ENCODE measurements around the gene ADAP1. TPM values are rescaled to one million over a fixed set of nuclear protein-coding genes. Genes with fewer than 3 reads are reported as not detected.

Gene ADAP1
- total RNA-seq, 1 experiment from 2014 or later, result 6.2 TPM

DNA sequence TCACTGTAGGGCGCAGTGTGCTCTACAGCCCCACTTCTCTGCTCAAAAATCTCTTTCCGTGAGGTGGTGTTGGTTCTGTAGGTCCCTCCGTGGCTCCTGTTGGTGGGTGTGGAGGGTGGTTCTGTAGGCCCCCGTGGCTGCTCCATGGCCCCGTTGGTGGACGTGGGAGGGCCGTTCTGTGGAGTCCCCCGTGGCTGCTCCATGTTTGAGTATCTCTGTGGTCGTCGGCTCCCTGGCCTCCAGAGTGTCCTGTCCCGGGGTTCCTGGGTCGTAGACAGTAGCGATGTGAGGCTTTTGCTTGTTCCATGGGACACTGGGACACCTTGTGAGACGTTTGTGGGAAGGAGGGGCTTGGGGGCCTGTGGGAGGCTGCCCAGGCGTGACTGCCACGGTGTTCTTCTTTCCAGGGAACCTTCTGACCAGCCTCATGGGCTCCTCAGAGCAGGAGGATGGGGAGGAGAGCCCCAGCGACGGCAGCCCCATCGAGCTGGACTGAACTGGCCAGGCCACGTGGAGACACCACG, 59.5 kb downstream of the ADAP1 start:
- TF ChIP-seq, protein P1, sequence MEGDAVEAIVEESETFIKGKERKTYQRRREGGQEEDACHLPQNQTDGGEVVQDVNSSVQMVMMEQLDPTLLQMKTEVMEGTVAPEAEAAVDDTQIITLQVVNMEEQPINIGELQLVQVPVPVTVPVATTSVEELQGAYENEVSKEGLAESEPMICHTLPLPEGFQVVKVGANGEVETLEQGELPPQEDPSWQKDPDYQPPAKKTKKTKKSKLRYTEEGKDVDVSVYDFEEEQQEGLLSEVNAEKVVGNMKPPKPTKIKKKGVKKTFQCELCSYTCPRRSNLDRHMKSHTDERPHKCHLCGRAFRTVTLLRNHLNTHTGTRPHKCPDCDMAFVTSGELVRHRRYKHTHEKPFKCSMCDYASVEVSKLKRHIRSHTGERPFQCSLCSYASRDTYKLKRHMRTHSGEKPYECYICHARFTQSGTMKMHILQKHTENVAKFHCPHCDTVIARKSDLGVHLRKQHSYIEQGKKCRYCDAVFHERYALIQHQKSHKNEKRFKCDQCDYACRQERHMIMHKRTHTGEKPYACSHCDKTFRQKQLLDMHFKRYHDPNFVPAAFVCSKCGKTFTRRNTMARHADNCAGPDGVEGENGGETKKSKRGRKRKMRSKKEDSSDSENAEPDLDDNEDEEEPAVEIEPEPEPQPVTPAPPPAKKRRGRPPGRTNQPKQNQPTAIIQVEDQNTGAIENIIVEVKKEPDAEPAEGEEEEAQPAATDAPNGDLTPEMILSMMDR (conservative IDR thresholded peaks at IDR 0.05), result no peak
- Histone ChIP-seq H3K18ac (ENCODE audit: insufficient read length, low read depth, low read length) (no peak overlapping the region), H3K23ac (ENCODE audit: insufficient read length, low read depth, low read length) (no peak overlapping the region), H3K9me3 (ENCODE audit: control insufficient read depth, low read depth, low read length) (no peaks in the 10 kb centered on the region), H2BK5ac (ENCODE audit: insufficient read length, low read length) (no peak overlapping the region), H3T11ph (ENCODE audit: low read length) (no peak overlapping the region), H4K5ac (ENCODE audit: insufficient read length, low read depth, low read length) (no peak overlapping the region), H3K14ac (ENCODE audit: insufficient read depth, low read length) (no peak overlapping the region), H2AFZ (ENCODE audit: low read length) (no peak overlapping the region), H3K4me1 (ENCODE audit: insufficient read depth, low read length) (no peaks in the 10 kb centered on the region), H3K27me3 (ENCODE audit: insufficient read depth, low read length) (no peaks in the 10 kb centered on the region), H2AK5ac (ENCODE audit: insufficient read length, low read length) (no peak overlapping the region), H3K4me2 (ENCODE audit: insufficient read depth, insufficient read length, low read length) (no peak overlapping the region), H3K9ac (ENCODE audit: extremely low read depth, insufficient read length, low read length) (no peak overlapping the region), H4K8ac (replicated peaks; ENCODE audit: insufficient read length, low read depth, low read length) (no peak overlapping the region), H4K91ac (ENCODE audit: insufficient read length, low read depth, low read length) (no peak overlapping the region), H2BK15ac (ENCODE audit: low read depth, low read length) (no peak overlapping the region), H3K4ac (ENCODE audit: low read depth, low read length) (no peak overlapping the region), H3K27ac (ENCODE audit: insufficient read length, low read depth, low read length) (no peak overlapping the region), H2BK12ac (ENCODE audit: insufficient read length, low read depth, low read length) (no peak overlapping the region), H3K79me1 (ENCODE audit: insufficient read depth, low read depth, low read length, poor library complexity, severe bottlenecking) (no peaks in the 10 kb centered on the region), H3K56ac (ENCODE audit: insufficient read length, low read depth, low read length) (no peak overlapping the region), H2BK120ac (ENCODE audit: low read depth, low read length, poor library complexity, severe bottlenecking) (no peak overlapping the region), H3K79me2 (ENCODE audit: insufficient read depth, low read length) (no peaks in the 10 kb centered on the region), H4K20me1 (ENCODE audit: control insufficient read depth, insufficient read depth, insufficient read length) (peaks cover 3% of the 10 kb centered on the region), H2BK20ac (ENCODE audit: low read depth, low read length, poor library complexity, severe bottlenecking) (no peak overlapping the region), H3K23me2 (ENCODE audit: insufficient read length, low read depth, low read length, poor library complexity, severe bottlenecking) (no peaks in the 10 kb centered on the region)
- H3K27ac Mint-ChIP-seq, result no peak overlapping the region
- peaks cover 1% of the 10 kb centered on the region; the same call in 1 of the 2 replicates for H3K27me3 Mint-ChIP-seq (ENCODE audit: low read depth)
- H3K9me3 Mint-ChIP-seq, result no peaks in the 10 kb centered on the region
- H3K4me3 Mint-ChIP-seq, result no peak overlapping the region
- peaks cover 32 to 64% (median 60%) of the 10 kb centered on the region in 3 experiments for H3K36me3 Mint-ChIP-seq (ENCODE audit: insufficient read depth in 1 of 3, low read depth in 3 of 3)
- WGBS (ENCODE audit: extremely low coverage, insufficient read length, low lambda C conversion rate), result no CpG with 5 or more reads among the region's 21 CpGs
- H3K4me1 Mint-ChIP-seq, result no peaks in the 10 kb centered on the region
- no peak for DNase-seq

All from H9 (cell line).